GM18508 (cell line): ENCODE results near the gene RNF10.
A peak's percentile ranks its signal among the peaks of the same experiment; 100 is the strongest.
"Not testable (repeated sequence)": the region's sequence is repeated elsewhere in the genome, so short reads cannot be mapped to it uniquely, and the experiment has no call there.

Source experiments
- ATAC-seq: cut with Tn5 transposase; IDR thresholded peaks from one replicate; pipeline ENCODE4 v1.9.1; 2021; ENCODE audit warnings: moderate number of reproducible peaks; ENCODE audit not compliant: insufficient read depth, unreplicated experiment

Gene RNF10

GRCh38 chr12:120534203-120534702, at the start of gene RNF10:
Gene RNF10 (plus strand): TSS chr12:120534356. CDS start chr12:120534812, 456 bp downstream.
- ATAC-seq, result no peak

- no peak for ATAC-seq
Observed at GRCh38 chr12:120485961-120486881, 47.9 kb upstream of the RNF10 start.

GRCh38 chr12:120487552-120487951, 46.6 kb upstream of the RNF10 start:
- ATAC-seq, result not testable (repeated sequence)

GRCh38 chr12:120488057-120488640, 46.0 kb upstream of the RNF10 start:
- no peak for ATAC-seq

GRCh38 chr12:120489018-120489417, 45.1 kb upstream of the RNF10 start:
- no peak for ATAC-seq

GRCh38 chr12:120490325-120490724, 43.8 kb upstream of the RNF10 start:
- no peak for ATAC-seq

GRCh38 chr12:120490833-120491512, 43.2 kb upstream of the RNF10 start:
- no peak for ATAC-seq

- no peak for ATAC-seq
Observed at GRCh38 chr12:120495186-120495730, 38.9 kb upstream of the RNF10 start.

- peak; percentile 84 for ATAC-seq
Observed at GRCh38 chr12:120495731-120496412, 38.3 kb upstream of the RNF10 start, which contains the start of gene DYNLL1. Gene DYNLL1 (plus strand): TSS chr12:120496113. CDS start chr12:120496422, 309 bp downstream.

- no peak for ATAC-seq
Observed at GRCh38 chr12:120496413-120497340, 37.5 kb upstream of the RNF10 start.

- no peak for ATAC-seq
Observed at GRCh38 chr12:120497524-120498150, 36.5 kb upstream of the RNF10 start.

- ATAC-seq, result no peak
Observed at GRCh38 chr12:120498870-120499515, 35.2 kb upstream of the RNF10 start.

- no peak for ATAC-seq
Observed at GRCh38 chr12:120500581-120500980, 33.6 kb upstream of the RNF10 start.

- ATAC-seq, result no peak
Observed at GRCh38 chr12:120504587-120504986, 29.6 kb upstream of the RNF10 start.

- ATAC-seq, result no peak
Observed at GRCh38 chr12:120508537-120508936, 25.6 kb upstream of the RNF10 start.

- no peak for ATAC-seq
Observed at GRCh38 chr12:120514002-120514401, 20.2 kb upstream of the RNF10 start.

GRCh38 chr12:120515496-120515895, 18.7 kb upstream of the RNF10 start:
- no peak for ATAC-seq

- ATAC-seq, result not testable (repeated sequence)
Observed at GRCh38 chr12:120519324-120519723, 14.8 kb upstream of the RNF10 start.
